DMS153 treated with DMSO at 0.1 percent for 48 hours (cell line): ENCODE measurements around the gene SMPD4.
"Not testable (repeated sequence)": the region's sequence is repeated elsewhere in the genome, so short reads cannot be mapped to it uniquely, and the experiment has no call there.

Source experiments
- DNase-seq: peaks from one replicate; lab custom pipeline; 2025; ENCODE audit not compliant: unreplicated experiment; lab: John Stamatoyannopoulos, UW

The SMPD4 gene

GRCh38 chr2:130142396-130143265 is 38.8 kb downstream of the SMPD4 start:
- DNase-seq, result not testable (repeated sequence)

DNA sequence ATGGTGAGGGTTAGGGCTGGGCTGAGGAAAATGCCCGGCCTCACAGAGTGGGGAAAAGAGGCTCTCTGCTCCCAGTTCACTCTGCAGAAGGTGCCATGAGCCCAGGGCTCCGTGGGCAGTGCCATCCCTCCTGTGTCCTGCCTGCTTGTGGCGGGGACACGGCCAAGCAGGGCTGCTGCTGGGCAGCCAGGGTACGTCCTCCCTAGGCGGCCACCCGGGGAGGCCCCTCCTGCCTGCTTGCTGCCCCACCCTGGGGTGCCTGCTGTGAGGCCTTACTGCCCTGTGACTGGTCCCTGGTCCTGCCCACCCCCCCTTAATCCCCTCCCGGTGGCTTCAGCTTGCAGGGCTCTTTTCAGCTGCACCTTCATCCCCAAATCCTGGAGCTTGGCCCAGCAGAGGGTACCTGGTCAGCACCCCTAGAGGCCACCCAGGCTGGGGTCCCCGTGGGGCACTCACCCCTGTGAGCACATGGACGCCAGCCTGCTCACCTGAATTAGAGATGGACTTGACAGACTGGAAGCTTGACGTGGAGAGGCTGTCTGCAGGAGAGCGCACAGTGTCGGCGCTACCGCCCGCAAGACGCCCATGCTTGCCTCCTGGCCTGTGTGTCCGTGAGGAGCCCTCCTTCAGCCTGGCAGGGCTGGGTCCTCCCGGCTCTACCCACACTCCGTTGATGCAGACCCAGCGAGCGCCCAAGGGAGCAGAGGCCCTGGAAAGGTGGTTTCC is 39.6 kb downstream of the SMPD4 start:
- not testable (repeated sequence) for DNase-seq

- not testable (repeated sequence) for DNase-seq
Measured at GRCh38 chr2:130141002-130141401, 40.4 kb downstream of the SMPD4 start.

DNA sequence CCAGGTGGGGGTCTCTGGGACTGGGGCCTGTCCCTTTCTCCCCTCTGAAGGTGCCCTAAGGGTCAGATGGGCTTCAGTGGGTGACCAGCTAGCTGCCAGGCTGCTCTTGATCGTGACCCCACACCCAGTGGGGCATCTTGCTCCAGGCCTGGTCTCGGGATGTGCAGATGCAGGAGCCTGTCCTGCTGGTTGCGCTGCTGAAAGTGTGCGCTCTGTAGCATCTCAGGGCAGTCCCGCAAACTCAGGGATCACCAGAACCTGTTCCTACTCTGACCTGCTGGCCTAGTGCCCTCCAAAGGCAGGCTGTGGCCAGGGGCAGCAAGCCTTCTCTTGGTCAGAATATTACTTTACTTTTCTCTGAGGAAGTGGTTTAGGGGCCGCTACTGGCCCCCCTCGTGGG is 40.9 kb downstream of the SMPD4 start:
- DNase-seq, result not testable (repeated sequence)

DNA sequence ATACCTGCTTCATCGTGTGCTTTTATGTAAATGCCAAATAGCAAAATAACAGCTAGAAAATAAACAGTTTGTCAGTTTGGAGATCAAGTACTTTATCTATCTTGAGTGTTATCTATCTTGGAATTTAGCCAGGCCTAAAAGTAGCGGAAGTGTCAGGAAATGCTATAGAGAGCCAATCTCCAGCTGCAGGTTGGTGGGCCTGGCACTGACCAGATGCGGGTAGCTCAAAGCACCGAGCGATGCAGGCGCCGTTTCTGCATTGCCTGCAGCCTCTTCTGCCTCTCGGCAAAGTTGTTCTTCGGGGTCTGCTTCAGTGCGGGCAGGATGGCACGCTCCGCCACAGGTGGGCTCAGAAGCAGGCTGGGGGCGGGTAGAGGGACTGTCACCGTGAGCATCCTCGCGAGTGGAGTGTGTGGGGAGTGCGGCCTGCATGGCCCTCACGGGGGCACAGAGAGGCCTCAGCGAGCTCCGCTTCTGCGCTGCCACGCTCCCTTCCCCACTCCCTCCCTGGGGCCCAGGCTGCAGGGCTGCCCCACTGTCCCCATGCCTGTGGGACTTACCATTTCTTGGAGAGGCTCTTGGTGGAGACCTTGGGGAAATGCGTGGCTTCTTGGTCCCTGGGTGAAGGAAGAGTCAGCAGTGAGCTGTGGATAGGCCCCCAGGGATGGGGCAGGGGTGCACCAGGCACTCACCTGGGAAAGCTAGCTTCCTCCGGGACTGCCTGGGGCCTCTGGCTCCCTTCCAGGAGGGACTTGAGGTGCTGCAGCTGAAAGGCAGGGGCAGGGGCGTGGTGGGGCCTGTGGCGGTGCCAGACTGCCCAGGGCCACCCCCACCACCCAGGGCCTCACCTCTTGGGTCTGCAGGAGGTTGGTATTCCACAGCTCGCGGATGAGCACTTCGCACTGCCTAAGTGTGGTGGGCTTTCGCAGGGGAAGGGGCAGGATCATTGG is 41.8 kb downstream of the SMPD4 start:
- DNase-seq, result not testable (repeated sequence)

DNA sequence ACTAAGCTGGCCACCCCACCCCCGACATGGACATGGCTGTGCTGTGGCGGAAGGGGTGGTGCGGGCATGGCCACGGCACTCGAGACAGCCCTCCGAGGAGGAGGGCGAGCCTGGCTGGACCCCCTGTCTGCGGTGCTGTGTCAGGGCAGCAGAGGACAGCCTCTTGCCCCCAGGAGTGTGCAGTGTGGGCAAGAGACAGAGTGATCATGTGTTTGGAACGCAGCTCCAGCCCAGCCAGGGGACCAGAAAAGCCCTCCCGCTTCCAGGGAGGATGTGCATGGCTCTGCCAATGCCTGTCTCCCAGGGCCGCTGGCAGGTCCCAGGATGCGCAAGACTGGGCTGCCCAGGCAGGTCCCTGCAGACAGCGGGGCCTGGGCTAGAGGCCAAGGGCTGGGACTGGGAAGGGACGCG is 42.6 kb downstream of the SMPD4 start:
- not testable (repeated sequence) for DNase-seq

GRCh38 chr2:130138326-130138725 is 43.1 kb downstream of the SMPD4 start:
- DNase-seq, result not testable (repeated sequence)

- DNase-seq, result not testable (repeated sequence)
Measured at GRCh38 chr2:130137118-130137517, 44.3 kb downstream of the SMPD4 start.

- DNase-seq, result not testable (repeated sequence)
Measured at GRCh38 chr2:130136546-130136945, 44.9 kb downstream of the SMPD4 start.

DNA sequence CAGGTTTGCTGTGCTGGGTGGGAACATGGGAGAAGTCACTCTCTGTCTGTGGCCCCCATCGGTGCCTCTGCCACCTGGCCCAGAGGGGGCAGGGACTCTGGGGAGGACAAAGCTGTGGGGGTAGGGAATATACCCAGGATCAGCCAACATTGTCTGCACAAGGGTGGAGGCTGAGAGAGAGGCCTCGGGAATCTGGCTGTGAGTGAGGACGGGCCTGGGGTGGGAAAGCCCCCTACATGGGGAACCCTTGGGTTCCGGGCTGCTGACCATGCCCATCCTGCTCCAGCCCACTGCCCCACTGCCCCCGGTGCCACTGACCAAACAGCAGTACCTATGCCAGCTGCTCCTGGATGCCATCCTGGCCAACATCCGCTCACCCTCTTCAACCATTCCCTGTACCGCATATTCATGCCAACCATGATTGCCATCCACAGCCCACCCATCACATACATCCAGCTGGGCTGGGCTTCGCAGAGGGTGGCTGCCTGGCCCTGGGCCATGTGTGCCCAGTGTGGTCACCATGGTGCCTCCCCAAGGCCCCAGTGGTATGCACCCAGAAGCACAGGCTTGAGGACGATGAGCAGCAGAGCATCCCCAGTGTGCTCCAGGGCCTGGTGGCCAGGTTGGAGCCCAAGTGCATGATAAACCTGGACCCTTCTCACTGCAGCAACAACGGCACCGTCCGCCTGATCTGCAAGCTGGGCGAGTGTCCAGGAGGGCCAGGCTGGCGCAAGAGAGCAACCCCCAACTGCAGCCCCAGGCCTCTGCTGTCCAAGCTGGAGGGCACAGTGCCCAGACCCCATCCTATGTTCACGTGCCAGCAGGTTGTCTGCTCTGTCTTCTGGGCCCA is 45.5 kb downstream of the SMPD4 start:
- no peak for DNase-seq

DNA sequence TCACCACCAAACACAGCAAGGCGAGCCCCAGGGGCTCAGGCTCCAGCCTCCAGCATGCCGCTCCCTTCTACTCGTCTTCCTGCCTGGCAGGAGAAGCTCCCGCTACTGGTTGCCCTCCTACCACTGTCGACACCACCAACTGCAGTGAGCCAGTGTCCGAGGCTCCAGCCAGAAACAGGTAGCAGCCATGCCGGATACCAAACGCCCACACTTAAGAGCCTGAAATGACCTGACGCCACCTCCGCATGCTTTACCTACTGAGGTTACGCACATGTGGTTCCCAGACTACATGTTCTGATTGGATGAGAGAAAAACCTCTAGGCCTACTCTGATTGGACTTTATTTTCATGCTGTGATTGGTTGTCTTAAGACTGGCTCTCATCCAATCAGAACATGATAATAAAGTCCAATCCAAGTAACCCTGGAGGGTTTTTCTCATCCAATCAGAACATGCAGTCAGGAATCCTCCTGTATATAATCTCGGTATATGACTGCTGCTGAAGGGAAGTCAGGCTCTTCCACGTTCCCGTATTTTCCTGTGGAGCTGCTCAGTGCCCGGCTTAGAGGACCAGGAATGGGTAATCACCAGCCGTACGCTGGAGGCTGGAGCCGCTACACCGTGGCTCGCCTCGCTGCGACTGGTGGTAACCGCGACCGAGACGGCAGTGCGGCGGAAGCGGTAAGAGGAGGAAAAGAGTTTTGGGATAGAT is 52.1 kb downstream of the SMPD4 start, which contains the start of gene POTEF:
Gene POTEF, minus strand, starts transcription at position 103 of the 710 bp plus-strand sequence. CDS start 8,707 bp downstream, outside the sequence.
- DNase-seq, result not testable (repeated sequence)

GRCh38 chr2:130128464-130128863 is 52.9 kb downstream of the SMPD4 start:
- not testable (repeated sequence) for DNase-seq

GRCh38 chr2:130127726-130128125 is 53.7 kb downstream of the SMPD4 start:
- DNase-seq, result not testable (repeated sequence)

DNA sequence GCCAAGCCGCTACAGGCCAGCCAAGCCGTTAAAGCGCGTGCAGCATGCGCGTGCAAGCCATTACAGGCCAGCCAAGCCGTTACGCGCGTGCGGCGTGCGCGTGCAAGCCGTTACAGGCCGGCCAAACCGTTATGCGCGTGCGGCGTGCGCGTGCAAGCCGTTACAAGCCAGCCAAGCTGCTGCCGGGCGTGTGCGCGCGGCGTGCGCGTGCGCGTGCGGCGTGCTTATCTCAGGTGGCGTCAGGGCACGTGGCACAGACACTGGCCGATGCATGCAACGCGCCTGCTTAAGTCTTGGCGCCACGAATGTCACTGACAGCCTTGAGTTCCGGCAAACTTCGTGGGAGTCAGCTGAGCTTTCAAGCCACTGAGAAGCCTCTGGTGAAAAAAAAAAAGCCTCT is 60.5 kb downstream of the SMPD4 start:
- not testable (repeated sequence) for DNase-seq

GRCh38 chr2:130102597-130103363 is 78.6 kb downstream of the SMPD4 start:
- DNase-seq, result not testable (repeated sequence)
